GM21360 (cell line): ENCODE measurements around the gene NFIA.
"Not testable (repeated sequence)": the region's sequence is repeated elsewhere in the genome, so short reads cannot be mapped to it uniquely, and the experiment has no call there.

Source experiments
- ATAC-seq: cut with Tn5 transposase; IDR thresholded peaks from one replicate; pipeline ENCODE4 v1.9.1; 2021; ENCODE audit warnings: mild to moderate bottlenecking, moderate library complexity; ENCODE audit not compliant: unreplicated experiment

The NFIA gene

GRCh38 chr1:61264825-61265242 is 182.5 kb downstream of the NFIA start:
- no peak for ATAC-seq

DNA sequence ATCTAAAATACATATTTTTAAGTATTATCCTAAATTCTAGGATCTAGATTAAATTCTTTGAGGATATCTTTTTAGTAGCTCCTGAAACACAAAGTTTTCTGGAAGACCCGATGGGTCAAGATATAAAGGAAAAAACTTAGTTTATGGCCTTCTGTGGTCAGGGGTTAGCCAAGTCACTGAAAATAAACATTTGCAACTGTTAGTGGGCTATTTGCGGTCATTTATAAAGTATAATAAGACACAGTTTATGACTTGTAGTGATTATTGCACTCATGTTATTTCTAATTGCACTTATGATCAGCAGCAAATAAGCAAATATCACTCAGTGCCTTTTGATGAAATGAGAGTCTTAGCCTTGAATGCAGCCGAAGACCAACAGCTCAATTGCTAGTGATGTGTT is 183.3 kb downstream of the NFIA start:
- ATAC-seq, result no peak

DNA sequence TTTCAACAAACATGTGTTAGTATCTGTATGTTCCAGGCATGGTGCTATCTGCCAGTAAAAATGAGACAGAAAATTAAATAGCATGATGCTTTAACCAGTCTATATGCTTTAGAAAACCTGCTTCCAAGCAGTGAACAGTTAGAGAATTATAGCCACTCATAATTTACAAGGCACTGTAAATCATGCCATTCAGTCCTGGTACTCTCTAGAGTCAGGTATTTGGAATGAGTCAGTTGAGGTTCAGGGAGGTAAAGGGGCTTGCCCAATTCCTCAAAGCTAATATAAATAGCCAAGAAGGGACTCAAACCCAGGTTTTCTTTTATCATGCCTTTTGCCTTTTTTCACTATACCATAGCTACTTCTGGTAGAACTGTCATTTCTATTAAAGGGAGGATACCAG is 184.4 kb downstream of the NFIA start:
- ATAC-seq, result no peak

- ATAC-seq, result no peak
Measured at GRCh38 chr1:61268546-61269240, 186.3 kb downstream of the NFIA start.

DNA sequence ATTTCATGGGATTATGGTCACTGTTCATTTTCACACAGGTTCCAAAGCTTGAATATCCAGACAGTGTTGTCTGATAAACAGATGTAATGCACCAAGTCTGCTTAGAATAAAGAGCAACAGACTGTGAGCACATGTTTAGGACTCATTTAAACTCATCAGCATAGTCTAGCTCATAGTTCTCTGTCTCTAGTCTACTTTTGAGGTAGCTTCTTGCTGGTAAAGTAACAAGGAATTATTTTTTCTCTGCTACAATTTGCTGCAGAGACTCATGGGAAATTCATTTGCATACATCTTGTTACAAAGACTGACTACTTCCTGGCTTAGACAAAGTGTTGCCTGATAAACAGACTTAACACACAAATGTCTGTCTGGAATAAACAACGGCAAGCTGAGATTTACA is 187.2 kb downstream of the NFIA start:
- ATAC-seq, result no peak

GRCh38 chr1:61270107-61270506 is 187.7 kb downstream of the NFIA start:
- ATAC-seq, result no peak

DNA sequence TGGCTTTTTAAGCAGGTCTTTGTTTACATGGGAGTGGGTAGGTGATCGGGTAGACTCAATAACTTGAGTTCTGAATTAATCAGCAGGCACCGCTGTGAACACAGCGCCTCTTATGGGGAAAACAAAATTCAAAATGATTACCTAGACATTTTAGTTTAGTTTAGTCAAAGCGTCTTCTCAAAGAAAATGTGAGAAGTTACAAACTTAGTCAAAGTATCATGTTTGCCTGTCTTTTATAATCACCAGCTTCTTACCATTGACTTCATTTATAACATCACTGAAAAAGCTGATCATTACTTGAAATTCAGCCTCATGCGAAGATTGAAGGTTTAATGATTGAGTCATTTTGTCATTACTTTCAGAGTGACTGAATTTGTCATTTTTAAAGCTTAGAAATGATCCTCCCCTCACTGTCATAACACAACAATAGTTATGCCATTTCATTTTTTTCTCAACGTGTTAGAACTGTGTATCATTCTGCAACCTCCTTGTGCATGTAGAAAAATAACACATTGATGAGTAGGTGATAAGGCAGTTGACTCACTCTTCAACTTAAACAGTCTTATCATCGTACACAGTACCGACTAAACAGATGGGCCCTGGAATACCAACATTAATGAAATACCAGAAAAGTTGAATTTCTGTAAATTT is 188.5 kb downstream of the NFIA start:
- ATAC-seq, result no peak

DNA sequence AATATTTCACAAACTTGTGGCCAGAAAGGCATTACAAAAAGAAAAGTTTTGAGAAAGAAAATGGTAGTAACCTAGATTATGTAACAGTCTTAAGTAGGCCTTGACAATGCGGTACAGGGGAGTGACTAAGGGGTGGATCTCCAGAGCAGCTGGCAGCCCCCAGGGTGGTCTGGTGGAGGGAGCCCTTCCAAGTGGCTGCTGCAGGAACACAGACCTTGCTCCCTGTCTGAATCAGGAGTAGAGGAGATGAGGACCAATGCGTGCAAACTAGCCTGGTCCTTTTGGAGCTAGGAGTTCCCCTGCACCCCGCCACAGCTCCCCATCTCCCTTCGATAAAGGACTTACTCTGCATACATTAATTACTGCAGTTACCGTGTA is 189.0 kb downstream of the NFIA start:
- ATAC-seq, result no peak

GRCh38 chr1:61273167-61273705 is 190.9 kb downstream of the NFIA start:
- ATAC-seq, result no peak

GRCh38 chr1:61273861-61274260 is 191.5 kb downstream of the NFIA start:
- ATAC-seq, result no peak

DNA sequence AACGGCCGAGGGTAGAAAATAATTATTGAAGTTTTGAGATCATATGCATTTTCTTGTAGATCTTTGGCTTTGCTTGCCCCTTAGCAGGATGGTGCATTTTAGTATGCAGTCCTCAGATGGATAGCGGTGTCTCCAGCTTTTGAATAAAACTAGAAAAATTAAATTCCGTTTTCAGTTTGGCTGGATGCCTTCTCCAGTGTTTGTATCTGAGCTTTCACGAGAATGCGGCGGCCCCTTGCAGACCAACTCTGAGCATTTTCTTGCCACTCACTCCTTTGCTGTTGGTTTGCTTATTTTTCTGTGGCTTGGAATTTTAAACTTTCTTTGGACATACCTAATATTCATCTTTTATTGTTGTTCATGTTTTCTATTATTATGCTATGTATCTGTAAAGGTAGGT is 192.6 kb downstream of the NFIA start:
- no peak for ATAC-seq

GRCh38 chr1:61276246-61276645 is 193.9 kb downstream of the NFIA start:
- no peak for ATAC-seq

DNA sequence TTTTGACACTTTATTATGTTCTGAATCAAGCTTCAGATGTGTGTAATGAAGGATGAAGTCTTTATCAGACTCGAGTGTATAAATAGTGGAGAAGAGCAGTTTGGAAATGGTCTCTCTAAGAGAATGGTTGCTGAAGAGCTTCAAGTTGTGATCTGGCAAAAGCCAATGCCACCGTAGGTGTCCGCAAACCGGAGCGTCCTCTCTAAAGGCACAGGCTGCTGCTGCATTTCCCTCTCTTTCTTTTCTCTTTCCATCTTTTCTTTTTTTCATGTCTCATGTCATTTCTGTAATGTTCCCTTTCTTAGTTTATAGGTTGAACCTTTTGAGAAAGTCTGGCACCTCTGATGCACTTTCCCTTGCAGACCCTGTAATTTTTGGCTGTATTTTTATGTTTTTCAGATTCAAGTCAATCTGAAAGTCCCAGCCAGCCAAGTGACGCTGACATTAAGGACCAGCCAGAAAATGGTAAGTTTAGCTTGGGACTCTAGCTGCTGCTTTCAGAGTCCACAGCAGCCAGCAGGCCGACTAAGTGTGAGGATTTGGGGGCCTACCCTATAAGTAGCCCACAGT is 194.8 kb downstream of the NFIA start:
- no peak for ATAC-seq

- ATAC-seq, result not testable (repeated sequence)
Measured at GRCh38 chr1:61278503-61278902, 196.1 kb downstream of the NFIA start.

GRCh38 chr1:61278966-61279365 is 196.6 kb downstream of the NFIA start:
- ATAC-seq, result no peak

GRCh38 chr1:61279570-61279969 is 197.2 kb downstream of the NFIA start:
- no peak for ATAC-seq

- ATAC-seq, result no peak
Measured at GRCh38 chr1:61280452-61280851, 198.1 kb downstream of the NFIA start.

- no peak for ATAC-seq
Measured at GRCh38 chr1:61282387-61282786, 200.0 kb downstream of the NFIA start.

- ATAC-seq, result no peak
Measured at GRCh38 chr1:61284248-61284854, 202.0 kb downstream of the NFIA start.

GRCh38 chr1:61284936-61285335 is 202.6 kb downstream of the NFIA start:
- no peak for ATAC-seq

DNA sequence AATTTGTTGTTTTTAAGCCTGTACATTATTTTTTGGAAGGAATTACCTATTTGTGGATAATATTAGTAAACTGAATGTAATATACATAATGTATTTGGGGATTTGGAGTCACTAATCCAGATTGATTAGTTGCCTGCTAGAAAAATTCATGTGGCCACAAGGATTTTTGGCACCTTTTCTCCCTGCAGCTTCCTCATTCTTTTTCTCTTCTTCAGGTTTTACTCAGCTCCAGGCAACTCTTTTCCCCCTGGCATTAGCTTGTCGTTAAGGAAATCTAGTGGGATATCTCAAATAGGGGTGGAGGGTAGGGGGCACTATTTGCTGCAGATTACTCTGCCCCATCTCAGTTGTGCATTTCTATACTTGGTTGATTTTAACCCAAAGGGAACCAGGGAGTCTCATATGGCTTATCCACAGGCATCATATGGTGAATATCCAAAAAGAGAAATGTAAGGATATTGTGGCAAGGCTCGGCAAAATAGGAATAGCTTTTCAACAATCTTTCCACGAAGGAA is 203.1 kb downstream of the NFIA start:
- ATAC-seq, result no peak

DNA sequence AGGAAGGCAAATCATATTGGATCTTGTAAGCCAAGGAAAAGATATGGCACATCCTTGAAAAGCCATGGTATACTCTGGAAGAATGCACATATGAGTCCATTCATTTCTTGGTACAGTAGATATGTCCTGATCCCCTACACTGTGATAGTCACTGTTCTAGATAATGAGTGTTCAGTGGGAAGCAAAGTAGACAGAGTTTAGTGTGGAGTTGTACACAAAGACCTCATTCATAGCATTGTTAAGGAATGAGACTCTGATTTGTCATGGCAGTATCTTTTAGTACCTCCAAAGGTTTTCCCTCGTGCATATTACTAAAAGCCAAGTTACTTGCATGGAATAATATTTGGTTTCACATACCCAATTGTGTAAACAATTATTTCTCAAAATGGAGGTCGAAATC is 204.7 kb downstream of the NFIA start:
- no peak for ATAC-seq
